ENCODE measurements around the gene MYO9B. TPM values are rescaled to one million over a fixed set of nuclear protein-coding genes. Genes with fewer than 3 reads are reported as not detected.

Gene MYO9B
- total RNA-seq, 1 donor from 2014 or later = 94.3 TPM

GRCh38 chr19:17236811-17237543 is 161.4 kb downstream of the MYO9B start:
- Mint-ChIP-seq H3K9me3 (ENCODE audit: unreplicated experiment) (no peaks in the 10 kb centered on the region), H3K27me3 (ENCODE audit: unreplicated experiment) (no peaks in the 10 kb centered on the region), H3K36me3 (ENCODE audit: unreplicated experiment) (peaks cover 14% of the 10 kb centered on the region), H3K27ac (ENCODE audit: unreplicated experiment) (no peak overlapping the region), H3K4me1 (ENCODE audit: unreplicated experiment) (peaks cover 25% of the 10 kb centered on the region), H3K4me3 (ENCODE audit: unreplicated experiment) (no peak overlapping the region)
- TF ChIP-seq, protein P1, sequence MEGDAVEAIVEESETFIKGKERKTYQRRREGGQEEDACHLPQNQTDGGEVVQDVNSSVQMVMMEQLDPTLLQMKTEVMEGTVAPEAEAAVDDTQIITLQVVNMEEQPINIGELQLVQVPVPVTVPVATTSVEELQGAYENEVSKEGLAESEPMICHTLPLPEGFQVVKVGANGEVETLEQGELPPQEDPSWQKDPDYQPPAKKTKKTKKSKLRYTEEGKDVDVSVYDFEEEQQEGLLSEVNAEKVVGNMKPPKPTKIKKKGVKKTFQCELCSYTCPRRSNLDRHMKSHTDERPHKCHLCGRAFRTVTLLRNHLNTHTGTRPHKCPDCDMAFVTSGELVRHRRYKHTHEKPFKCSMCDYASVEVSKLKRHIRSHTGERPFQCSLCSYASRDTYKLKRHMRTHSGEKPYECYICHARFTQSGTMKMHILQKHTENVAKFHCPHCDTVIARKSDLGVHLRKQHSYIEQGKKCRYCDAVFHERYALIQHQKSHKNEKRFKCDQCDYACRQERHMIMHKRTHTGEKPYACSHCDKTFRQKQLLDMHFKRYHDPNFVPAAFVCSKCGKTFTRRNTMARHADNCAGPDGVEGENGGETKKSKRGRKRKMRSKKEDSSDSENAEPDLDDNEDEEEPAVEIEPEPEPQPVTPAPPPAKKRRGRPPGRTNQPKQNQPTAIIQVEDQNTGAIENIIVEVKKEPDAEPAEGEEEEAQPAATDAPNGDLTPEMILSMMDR (IDR thresholded peaks at IDR 0.05) = no peak
- DNase-seq (ENCODE audit: extremely low spot score, unreplicated experiment) = no peak

- Mint-ChIP-seq H3K27me3 (ENCODE audit: unreplicated experiment) (no peaks in the 10 kb centered on the region), H3K36me3 (ENCODE audit: unreplicated experiment) (peaks cover 9% of the 10 kb centered on the region), H3K4me3 (ENCODE audit: unreplicated experiment) (peak overlapping the region; percentile 35), H3K27ac (ENCODE audit: unreplicated experiment) (no peak overlapping the region), H3K9me3 (ENCODE audit: unreplicated experiment) (no peaks in the 10 kb centered on the region), H3K4me1 (ENCODE audit: unreplicated experiment) (peaks cover 31% of the 10 kb centered on the region)
- TF ChIP-seq, protein P1 (IDR thresholded peaks at IDR 0.05) = no peak
- DNase-seq (ENCODE audit: extremely low spot score, unreplicated experiment) = no peak
These were observed 162.4 kb downstream of the MYO9B start for GRCh38 chr19:17237747-17238706.

- H3K4me3 Mint-ChIP-seq (ENCODE audit: unreplicated experiment) = no peak overlapping the region
- TF ChIP-seq, protein P1 (IDR thresholded peaks at IDR 0.05) = no peak
- H3K27ac Mint-ChIP-seq (ENCODE audit: unreplicated experiment) = no peak overlapping the region
- no peaks in the 10 kb centered on the region for H3K9me3 Mint-ChIP-seq (ENCODE audit: unreplicated experiment)
- H3K4me1 Mint-ChIP-seq (ENCODE audit: unreplicated experiment) = peaks cover 33% of the 10 kb centered on the region
- no peaks in the 10 kb centered on the region for H3K27me3 Mint-ChIP-seq (ENCODE audit: unreplicated experiment)
- DNase-seq (ENCODE audit: extremely low spot score, unreplicated experiment) = no peak
- H3K36me3 Mint-ChIP-seq (ENCODE audit: unreplicated experiment) = peaks cover 9% of the 10 kb centered on the region
These were observed 164.6 kb downstream of the MYO9B start for GRCh38 chr19:17240062-17240752.

DNA sequence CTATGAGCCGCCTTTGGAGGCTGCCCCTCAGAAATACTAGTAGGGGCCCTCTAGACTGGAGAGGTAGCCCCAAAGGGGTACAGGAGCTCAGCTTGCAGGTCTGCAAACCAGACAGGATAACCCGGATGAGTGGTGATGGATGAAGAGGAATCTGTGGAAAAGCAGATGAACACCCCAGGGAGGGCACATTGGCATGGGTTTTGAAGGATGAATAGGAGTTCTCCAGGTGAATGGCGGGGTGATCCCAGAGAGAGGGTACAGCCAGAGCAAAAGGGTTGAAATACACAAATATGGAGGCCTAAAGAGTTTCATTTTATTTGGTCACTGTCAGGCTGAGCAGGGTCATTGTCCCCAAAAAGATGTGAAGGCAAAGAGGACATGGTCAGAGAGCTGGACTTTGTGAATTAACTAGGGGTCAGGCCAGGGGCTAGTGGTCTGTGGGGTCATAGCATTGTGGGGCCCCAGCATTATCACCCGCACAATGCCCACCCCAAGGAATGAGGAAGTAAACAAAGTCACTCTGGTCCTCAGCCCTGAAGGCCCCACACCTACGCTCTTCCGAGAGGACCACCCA is 165.3 kb downstream of the MYO9B start:
- H3K27ac Mint-ChIP-seq (ENCODE audit: unreplicated experiment) = no peak overlapping the region
- H3K4me1 Mint-ChIP-seq (ENCODE audit: unreplicated experiment) = peaks cover 33% of the 10 kb centered on the region
- no peaks in the 10 kb centered on the region for H3K27me3 Mint-ChIP-seq (ENCODE audit: unreplicated experiment)
- TF ChIP-seq, protein P1 (IDR thresholded peaks at IDR 0.05) = no peak
- no peak overlapping the region for H3K4me3 Mint-ChIP-seq (ENCODE audit: unreplicated experiment)
- H3K36me3 Mint-ChIP-seq (ENCODE audit: unreplicated experiment) = peaks cover 9% of the 10 kb centered on the region
- DNase-seq (ENCODE audit: extremely low spot score, unreplicated experiment) = no peak
- no peaks in the 10 kb centered on the region for H3K9me3 Mint-ChIP-seq (ENCODE audit: unreplicated experiment)
